ENCODE data around the gene HTD2. TPM values are rescaled to one million over a fixed set of nuclear protein-coding genes. Genes with fewer than 3 reads are reported as not detected.

Gene HTD2
- total and polyA plus RNA-seq, 2 donors (not counting 1 experiment from before 2014, with no cell fraction given): 4.2 to 8.8 TPM

- Histone ChIP-seq H3K9ac (ENCODE audit: low read length) (no peak overlapping the region), H3K27ac (ENCODE audit: low read length in 2 of 2) (peak overlapping the region; percentile 7 to 97), H2AFZ (ENCODE audit: insufficient read depth, low read depth, low read length, poor library complexity, severe bottlenecking) (no peak overlapping the region), H3K79me2 (ENCODE audit: control insufficient read depth, insufficient read depth, low read length) (peaks cover 100% of the 10 kb centered on the region), H3K36me3 (replicated peaks in 1 of 2; ENCODE audit: control extremely low read depth in 1 of 2, control insufficient read depth in 1 of 2, extremely low read depth in 1 of 2, insufficient read depth in 2 of 2, low read length in 1 of 2) (peaks cover 0 to 8% of the 10 kb centered on the region in 2 experiments), H3K4me3 (ENCODE audit: control extremely low read depth in 1 of 5, extremely low read depth in 1 of 5, insufficient read depth in 1 of 5, low read depth in 2 of 5, low read length in 4 of 5) (no peak overlapping the region), H3K27me3 (replicated peaks in 1 of 4; ENCODE audit: control extremely low read depth in 1 of 4, control insufficient read depth in 3 of 4, insufficient read depth in 4 of 4, low read length in 3 of 4) (no peaks in the 10 kb centered on the region), H3K9me3 (ENCODE audit: control extremely low read depth in 1 of 3, control insufficient read depth in 2 of 3, insufficient read depth in 1 of 3, low read length in 2 of 3) (no peaks in the 10 kb centered on the region), H4K20me1 (ENCODE audit: control insufficient read depth, insufficient read depth, low read length, poor library complexity, severe bottlenecking) (peaks cover 9% of the 10 kb centered on the region), H3K4me2 (replicated peaks; ENCODE audit: low read depth, low read length, poor library complexity, severe bottlenecking) (no peak overlapping the region), H3K4me1 (ENCODE audit: control insufficient read depth in 2 of 2, insufficient read depth in 2 of 2, low read length in 2 of 2) (peaks cover 61 to 69% of the 10 kb centered on the region in 2 donors)
- ChIA-PET CTCF (interaction anchor here (0.7 to 1.4 kb wide), 5 partner anchors 9 to 57 kb away, joined by 3 to 6 read pairs (median 3); partner anchors contain the start of gene PXK), POLR2A (no interaction called here)
- intact Hi-C loops (cut with micrococcal nuclease): loop anchor here (5.0 kb wide), 2 partner anchors 37 to 43 kb away; no protein-coding TSS in a partner anchor
- Mint-ChIP-seq H3K4me3 (no peak overlapping the region), H3K27ac (peak overlapping the region; percentile 100), H3K27me3 (no peaks in the 10 kb centered on the region), H3K4me1 (peaks cover 69% of the 10 kb centered on the region), H3K9me3 (ENCODE audit: insufficient read depth) (no peaks in the 10 kb centered on the region)
- ATAC-seq (ENCODE audit: low read depth) (no peak), DNase-seq (no peak)
- no peak for TF ChIP-seq CTCF (IDR thresholded peaks at IDR 0.05)
- no peak for TF ChIP-seq EZH2 (IDR thresholded peaks at IDR 0.05; ENCODE audit: borderline replicate concordance, insufficient read depth, low read depth, low read length, poor library complexity, severe bottlenecking)
- WGBS (ENCODE audit: insufficient coverage): no CpG with 5 or more reads among the region's 4 CpGs
Measured at GRCh38 chr3:58358808-58359207, 52.5 kb downstream of the HTD2 start.

- Mint-ChIP-seq H3K4me1 (peaks cover 66% of the 10 kb centered on the region), H3K27me3 (no peaks in the 10 kb centered on the region), H3K9me3 (ENCODE audit: insufficient read depth) (no peaks in the 10 kb centered on the region), H3K27ac (peak overlapping the region; percentile 32), H3K4me3 (no peak overlapping the region)
- TF ChIP-seq EZH2 (IDR thresholded peaks at IDR 0.05; ENCODE audit: borderline replicate concordance, insufficient read depth, low read depth, low read length, poor library complexity, severe bottlenecking): no peak
- POLR2A ChIA-PET: no interaction called here
- Histone ChIP-seq H3K27ac (ENCODE audit: low read length in 2 of 2) (no peak overlapping the region), H3K27me3 (replicated peaks in 1 of 4; ENCODE audit: control extremely low read depth in 1 of 4, control insufficient read depth in 3 of 4, insufficient read depth in 4 of 4, low read length in 3 of 4) (no peaks in the 10 kb centered on the region), H3K79me2 (ENCODE audit: control insufficient read depth, insufficient read depth, low read length) (peaks cover 100% of the 10 kb centered on the region), H3K9me3 (ENCODE audit: control extremely low read depth in 1 of 3, control insufficient read depth in 2 of 3, insufficient read depth in 1 of 3, low read length in 2 of 3) (no peaks in the 10 kb centered on the region), H3K4me3 (ENCODE audit: control extremely low read depth in 1 of 5, extremely low read depth in 1 of 5, insufficient read depth in 1 of 5, low read depth in 2 of 5, low read length in 4 of 5) (no peak overlapping the region), H3K9ac (ENCODE audit: low read length) (no peak overlapping the region), H4K20me1 (ENCODE audit: control insufficient read depth, insufficient read depth, low read length, poor library complexity, severe bottlenecking) (peaks cover 9% of the 10 kb centered on the region), H2AFZ (ENCODE audit: insufficient read depth, low read depth, low read length, poor library complexity, severe bottlenecking) (no peak overlapping the region), H3K36me3 (replicated peaks in 1 of 2; ENCODE audit: control extremely low read depth in 1 of 2, control insufficient read depth in 1 of 2, extremely low read depth in 1 of 2, insufficient read depth in 2 of 2, low read length in 1 of 2) (peaks cover 0 to 8% of the 10 kb centered on the region in 2 experiments), H3K4me1 (ENCODE audit: control insufficient read depth in 2 of 2, insufficient read depth in 2 of 2, low read length in 2 of 2) (peaks cover 61 to 68% of the 10 kb centered on the region in 2 donors), H3K4me2 (replicated peaks; ENCODE audit: low read depth, low read length, poor library complexity, severe bottlenecking) (no peak overlapping the region)
- intact Hi-C loops (cut with micrococcal nuclease): loop anchor here (5.0 kb wide), 2 partner anchors 37 to 43 kb away; no protein-coding TSS in a partner anchor
- CTCF ChIA-PET: interaction anchor here (1.0 to 1.4 kb wide), 5 partner anchors 10 to 56 kb away, joined by 3 to 6 read pairs (median 3); partner anchors contain the start of genes HTD2 and PXK
- WGBS (ENCODE audit: insufficient coverage): 100% methylated on average over 3 of the region's 4 CpGs
- ATAC-seq (ENCODE audit: low read depth): no peak
- DNase-seq: no peak
Measured at GRCh38 chr3:58359621-58360020, 53.3 kb downstream of the HTD2 start.

All from B cell (primary cell).